Posterior cingulate gyrus (tissue), 11 donors: ENCODE results near the gene HNMT.
A peak's percentile ranks its signal among the peaks of the same experiment; 100 is the strongest.
"Not testable (repeated sequence)": the region's sequence is repeated elsewhere in the genome, so short reads cannot be mapped to it uniquely, and the experiment has no call there.

Source experiments
- DNase-seq, 10 donors: peaks; one replicate each; pipeline versions ENCODE4 v3.0.0 to v3.0.0-alpha.2; 2020 to 2021; ENCODE audit warnings: mixed read lengths in 3 of 10
- intact Hi-C: fragments of 100-400 bp; cut with DNase I; formaldehyde crosslinking; loops from one replicate; pipeline ENCODE4 v1.15.1; 2023

Gene HNMT

DNA sequence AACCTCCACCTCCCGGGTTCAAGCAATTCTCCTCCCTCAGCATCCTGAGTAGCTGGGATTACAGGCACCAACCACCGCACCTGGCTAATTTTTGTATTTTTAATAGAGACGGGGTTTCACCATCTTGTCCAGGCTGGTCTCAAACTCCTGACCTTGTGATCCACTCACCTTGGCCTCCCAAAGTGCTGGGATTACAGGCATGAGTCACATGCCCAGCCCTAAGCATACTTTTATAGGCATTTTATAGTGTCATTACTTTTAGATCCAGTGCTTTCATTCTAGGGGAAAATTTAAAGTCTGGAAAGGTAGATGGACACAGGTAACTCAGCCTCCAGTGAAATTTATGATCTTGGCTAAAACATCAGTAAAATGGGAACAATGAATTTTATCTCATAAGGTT, 7.0 kb downstream of the HNMT start:
- DNase-seq, intact Hi-C loops: not testable (repeated sequence)

DNA sequence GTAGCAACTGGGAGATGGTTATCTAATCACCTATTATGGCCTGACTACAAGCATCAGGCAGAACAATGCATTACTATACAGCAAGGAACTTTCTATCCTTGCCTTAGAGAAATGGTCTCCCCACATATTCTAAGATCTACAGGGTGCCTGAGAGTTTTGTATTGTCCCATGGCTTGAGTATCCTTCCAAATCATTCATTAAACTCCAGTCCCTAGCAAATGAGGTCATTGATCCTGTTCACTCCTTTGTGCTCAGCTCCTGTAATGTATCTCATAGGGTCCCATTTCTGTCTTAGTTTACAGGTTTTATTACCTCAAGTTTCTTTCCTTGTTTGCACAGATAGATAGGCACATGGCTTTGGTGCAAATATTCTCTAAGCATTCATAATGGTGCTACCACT, 9.0 kb downstream of the HNMT start:
- intact Hi-C loops, result no loop called here

DNA sequence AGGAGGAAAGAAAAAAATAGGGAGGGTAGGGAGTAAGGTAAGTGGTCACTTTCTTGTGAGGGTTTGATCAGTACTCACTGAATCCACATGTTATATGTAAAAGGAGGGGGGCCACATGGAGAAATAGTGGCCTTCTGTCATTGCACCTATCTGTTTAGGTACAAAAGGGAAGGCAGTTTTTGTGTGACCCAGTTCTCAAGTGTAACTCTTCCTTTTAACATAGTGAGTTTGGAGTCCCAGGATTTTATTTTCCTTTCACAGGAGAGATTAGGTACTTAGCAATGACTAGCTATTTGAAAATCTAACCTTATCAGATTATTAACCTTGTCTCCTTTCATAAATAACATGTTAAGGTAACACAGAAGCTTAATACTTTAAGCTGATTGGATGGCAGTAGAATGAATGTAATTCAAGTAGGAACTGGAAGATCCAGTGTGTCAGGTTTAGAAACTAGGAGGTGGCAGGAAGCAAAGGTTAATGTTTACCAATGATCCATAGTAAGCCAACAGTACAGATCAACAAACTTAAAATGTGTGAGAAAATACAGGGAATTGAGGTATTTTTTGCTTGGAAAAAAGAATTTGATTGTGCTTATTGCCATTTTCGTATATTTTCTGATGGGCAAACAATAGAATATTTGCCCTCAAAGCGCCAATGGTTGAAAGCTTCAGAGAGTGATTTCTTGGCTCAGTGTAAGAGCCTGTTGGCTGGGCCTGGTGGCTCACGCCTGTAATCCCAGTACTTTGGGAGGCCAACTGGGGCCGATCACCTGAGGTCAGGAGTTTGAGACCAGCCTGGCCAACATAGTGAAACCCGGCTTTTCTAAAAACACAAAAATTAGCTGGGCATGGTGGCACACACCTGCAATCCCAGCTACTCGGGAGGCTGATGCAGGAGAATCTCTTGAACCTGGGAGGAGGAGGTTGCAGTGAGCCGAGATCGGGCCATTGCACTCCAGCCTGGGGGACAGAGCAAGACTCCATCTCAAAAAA, 11.3 kb downstream of the HNMT start:
- DNase-seq, result no peak
- intact Hi-C loops, result no loop called here

More for the DNA sequence above, 9.0 kb downstream of the HNMT start:
- DNase-seq, result no peak

DNA sequence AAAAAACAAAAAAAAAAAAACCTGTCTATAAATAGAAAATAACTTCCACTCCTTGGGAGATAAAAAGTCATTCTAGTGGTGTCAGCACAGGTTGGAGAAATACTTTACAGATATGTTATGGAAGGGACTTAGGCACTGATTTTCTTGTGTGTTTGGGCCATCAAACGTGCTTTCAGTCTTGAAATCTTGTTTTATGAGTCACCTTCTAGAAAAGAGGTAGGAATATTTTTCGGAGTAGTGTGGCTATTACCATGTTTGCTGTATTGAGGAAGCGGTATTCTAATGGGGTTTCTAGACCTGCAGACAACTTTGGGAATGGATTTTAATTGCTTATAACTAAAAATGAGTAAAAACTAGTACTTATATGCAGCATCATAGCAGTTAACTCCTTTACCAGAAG, 12.0 kb downstream of the HNMT start:
- no peak for DNase-seq
- intact Hi-C loops, result no loop called here

DNA sequence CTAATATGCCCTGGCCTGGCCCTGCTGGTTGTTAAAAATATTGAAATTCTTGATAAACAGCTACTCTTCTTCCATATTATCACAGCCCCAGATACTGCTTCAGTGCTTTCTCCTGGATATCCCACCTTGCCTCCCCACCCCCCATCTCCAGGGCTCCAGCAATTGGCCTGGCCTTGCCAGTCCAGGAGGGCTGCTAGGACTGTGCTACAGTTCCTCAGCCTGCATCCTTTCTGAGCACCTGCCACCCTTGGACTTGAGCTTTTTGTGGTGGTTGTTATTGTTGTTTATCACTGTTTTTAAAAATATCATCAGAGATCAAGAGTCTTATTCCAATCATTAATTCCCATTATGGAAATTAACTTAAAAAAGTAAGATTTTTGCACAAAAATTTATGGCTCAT, 13.5 kb downstream of the HNMT start:
- DNase-seq, result peak in 1 of 10 donors; percentile 71
- intact Hi-C loops, result no loop called here

DNA sequence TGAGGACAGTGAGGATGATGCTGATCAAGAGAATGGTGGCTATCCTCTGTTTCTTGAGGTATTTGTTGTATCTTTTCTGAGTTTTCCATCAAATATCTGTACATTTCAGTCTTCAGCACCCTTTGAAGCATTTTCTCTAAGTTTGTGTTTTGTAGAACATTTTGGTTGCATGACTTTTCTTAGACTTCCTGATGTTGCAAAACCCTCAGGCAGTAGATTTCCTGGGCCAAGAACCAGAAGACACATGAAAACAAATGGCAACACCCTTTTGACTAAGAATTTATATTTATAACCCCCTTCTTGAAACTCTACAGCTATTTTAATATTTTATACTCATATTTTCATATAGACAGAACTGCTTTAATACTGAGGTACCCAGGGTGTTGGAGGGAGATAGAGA, 16.2 kb downstream of the HNMT start:
- DNase-seq, result no peak
- intact Hi-C loops, result no loop called here

DNA sequence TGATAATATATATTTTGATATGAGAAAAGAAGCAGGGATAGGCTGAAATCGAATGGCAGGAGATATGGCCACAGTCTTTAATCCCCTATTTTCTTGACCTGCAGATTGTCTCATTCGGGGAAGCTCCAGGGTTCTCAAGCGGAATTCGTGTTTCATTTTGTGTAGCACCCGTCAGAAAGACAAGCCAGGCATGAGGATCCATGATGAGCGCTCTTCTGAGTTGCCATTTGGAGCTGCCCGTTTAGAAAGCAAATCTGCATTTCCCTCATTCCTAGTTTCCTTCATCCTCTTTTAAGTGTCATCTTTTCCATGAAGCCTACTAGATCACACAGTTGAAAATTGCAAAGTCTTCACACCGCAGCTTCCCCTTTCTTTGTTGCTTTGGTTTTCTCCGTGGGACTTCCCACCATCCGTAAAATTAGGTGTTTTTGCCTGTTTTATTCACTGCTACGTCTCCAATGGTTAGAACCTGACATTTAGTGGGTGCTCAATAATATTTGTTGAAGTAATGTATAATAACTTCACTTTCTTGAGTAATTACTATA, 16.9 kb downstream of the HNMT start:
- DNase-seq, result no peak
- intact Hi-C loops, result no loop called here

DNA sequence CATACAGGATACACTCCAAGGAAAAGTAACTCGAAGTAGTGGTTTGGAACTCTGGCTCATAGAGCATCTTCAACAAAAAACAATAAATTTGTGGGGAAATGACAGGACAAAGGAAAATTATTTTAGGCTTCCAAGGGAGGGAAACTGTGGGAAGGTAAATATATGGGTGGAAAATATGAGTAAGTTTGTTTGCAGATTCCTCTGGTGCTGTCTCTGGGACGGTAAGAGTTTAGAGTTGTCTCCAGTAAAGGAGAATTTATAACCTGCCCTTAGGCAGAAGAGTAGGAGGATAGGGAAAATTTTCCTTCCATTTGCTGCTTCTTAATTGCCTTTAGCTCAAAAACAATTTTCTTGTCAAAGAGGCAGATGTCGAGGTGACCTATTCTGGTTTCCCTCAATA, 19.3 kb downstream of the HNMT start:
- no peak for DNase-seq
- intact Hi-C loops, result no loop called here

DNA sequence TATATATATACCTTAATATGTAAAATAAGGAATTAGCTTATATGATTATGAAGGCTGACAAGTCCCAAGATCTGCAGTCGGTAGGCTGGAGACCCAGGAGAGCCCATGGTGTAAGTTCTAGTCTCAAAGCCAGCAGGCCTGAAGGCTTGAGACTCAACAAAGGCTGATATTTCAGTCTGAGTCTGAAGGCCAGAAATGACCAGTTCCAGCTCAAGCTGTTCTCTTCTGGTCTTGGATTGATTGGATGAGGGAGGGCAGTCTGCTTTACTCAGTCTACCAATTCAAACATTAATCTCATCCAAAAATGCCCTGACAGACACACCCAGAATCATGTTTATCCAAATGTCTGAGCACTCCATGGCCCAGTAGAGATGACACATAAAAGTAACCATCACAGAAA, 22.0 kb downstream of the HNMT start:
- no peak for DNase-seq
- intact Hi-C loops, result no loop called here

DNA sequence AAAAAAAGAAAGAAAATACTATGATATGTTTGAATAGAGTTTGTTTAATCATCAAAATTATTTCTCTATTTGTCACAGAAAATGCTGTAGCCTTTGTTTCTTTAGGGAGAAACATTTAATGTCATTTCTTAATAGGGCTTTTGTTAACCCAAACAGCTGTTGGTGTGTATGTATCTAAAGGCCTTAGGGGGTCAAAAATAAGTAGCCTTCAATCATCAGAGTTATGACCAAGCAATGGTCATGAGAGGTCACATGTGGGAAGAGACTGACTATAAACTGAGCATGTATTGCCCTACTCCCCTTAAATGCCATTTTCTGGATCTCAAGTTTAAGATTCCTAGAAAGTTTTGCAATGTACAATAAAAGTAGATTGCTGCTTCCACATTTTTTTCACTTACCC, 22.7 kb downstream of the HNMT start:
- intact Hi-C loops, result no loop called here
- no peak for DNase-seq

DNA sequence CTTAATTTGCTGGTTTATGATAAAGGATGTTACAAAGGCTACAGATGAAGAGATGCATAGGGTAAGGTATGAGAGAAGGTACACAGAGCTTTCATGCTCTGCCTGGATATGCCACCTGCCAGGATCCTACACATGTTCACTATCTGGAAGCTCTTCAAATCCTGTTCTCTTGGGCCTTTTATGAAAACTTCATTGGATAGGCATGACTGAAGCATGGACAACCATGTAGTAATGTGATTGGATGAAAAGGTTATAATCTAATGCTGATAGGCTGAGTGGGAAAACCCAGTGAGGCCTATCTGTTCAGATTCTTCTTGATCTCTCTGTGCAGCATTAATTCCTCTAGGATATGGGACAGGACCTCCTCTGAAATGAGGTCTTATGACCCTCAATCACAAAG, 26.8 kb downstream of the HNMT start:
- no peak for DNase-seq
- intact Hi-C loops, result no loop called here

DNA sequence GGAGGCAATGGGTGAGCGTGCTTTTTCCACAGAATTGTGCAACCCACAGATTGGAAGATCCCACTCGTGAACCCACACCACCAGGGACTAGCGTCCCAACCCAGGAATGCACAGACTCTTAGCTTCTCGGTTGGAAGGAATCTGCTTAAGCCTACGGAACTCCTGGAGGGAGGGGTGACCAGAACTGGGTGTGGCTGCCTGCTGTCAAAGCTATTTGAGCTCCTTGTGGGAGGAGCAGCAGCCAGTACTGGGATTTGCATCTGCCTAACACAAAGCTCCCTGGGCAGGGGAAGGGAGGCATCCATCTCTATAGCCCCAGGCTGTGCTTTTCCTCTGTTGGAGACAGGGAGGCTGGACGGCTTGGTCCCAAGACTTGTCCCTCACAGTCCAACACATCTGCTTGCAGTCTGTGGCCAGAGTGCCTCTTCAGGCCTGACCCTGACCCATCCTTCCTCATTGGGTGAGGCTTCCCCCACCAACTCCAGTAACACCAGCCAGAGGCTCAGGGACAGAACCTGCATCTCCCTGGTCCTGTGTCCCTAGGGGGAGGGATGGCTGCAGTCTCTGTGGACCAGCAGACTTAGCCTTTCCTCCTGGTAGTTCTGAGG, 27.9 kb downstream of the HNMT start:
- DNase-seq, result peak in 1 of 10 donors; percentile 54
- intact Hi-C loops, result no loop called here

DNA sequence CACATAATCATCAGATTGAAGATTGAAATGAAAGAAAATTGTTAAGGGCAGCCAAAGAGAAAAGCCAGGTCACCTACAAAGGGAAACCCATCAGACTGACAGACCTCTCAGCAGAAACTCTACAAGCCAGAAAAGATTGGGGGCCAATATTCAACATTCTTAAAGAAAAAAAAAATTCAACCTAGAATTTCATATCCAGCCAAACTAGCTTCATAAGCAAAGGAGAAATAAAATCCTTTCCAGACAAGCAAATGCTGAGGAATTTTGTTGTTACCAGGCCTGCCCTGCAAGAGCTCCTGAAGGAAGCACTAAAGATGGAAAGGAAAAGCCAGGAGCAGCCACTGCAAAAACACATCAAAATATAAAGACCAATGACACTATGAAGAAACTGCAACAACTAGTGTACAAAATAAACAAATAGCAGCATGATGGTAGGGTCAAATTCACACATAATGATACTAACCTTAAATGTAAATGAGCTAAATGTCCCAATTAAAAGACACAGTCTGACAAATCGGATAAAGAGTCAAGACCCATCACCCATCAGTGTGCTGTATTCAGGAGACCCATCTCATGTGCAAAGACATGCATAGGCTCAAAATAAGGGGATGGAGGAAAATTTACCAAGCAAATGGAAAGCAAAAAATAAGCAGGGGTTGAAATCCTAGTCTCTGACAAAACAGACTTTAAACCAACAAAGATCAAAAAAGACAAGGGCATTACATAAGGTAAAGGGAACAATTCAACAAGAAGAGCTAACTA, 29.6 kb downstream of the HNMT start:
- intact Hi-C loops, DNase-seq: not testable (repeated sequence)

DNA sequence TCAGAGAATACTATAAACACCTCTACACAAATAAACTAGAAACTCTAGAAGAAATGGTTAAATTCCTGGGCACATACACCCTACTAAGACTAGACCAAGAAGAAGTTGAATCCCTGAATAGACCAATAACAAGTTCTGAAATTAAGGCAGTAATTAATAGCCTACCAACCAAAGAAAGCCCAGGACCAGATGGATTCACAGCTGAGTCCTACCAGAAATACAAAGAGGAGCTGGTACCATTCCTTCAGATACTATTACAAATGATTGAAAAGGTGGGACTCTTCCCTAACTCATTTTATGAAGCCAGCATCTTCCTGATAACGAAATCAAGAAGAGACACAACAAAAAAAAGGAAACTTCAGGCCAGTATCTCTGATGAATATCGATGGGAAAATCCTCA, 31.1 kb downstream of the HNMT start:
- intact Hi-C loops, DNase-seq: not testable (repeated sequence)

DNA sequence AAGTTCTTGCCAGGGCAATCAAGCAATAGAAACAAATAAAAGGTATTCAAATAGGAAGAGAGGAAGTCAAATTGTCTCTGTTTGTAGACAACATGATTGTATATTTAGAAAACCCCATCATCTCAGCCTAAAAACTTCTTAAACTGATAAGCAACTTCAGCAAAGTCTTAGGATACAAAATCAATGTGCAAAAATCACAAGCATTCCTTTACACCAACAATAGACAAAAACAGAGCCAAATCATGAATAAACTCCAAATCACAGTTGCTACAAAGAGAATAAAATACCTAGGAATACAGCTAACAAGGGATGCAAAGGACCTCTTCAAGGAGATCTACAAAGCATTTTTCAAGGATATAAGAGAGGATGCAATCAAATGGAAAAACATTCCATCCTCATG, 31.9 kb downstream of the HNMT start:
- DNase-seq, intact Hi-C loops: not testable (repeated sequence)

DNA sequence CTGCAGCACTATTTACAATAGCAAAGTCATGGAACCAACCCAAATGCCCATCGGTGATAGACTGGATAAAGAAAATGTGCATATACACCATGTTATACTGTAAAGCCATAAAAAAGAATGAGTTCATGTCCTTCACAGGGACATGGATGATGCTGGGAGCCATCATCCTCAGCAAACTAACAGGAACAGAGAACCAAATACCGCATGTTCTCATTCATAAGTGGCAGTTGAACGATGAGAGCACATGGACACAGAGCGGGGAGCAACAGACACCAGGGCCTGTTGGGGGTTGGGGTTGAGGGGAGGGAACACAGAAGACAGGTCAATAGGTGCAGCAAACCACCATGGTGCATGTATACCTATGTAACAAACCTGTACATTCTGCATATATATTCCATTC, 33.5 kb downstream of the HNMT start:
- intact Hi-C loops, result no loop called here
- DNase-seq, result no peak

DNA sequence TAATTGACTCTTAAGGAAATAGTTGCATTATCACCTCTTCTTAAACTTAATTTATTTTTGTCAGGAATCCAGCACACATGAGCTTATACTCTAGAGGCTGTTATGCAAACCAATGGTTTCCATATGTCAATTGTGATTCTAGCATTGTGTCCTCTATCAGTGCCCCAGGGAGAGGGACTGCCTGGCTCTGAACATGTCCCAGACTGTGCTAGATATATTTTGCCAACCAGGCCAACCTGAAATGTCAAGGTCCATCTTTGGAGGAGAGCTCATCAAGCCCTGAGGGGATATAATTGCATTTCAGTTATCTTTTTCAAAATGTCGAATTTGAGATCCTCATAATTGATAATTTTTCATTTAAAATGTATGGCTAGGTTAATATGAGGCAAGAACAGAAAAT, 34.2 kb downstream of the HNMT start:
- no peak for DNase-seq
- intact Hi-C loops, result no loop called here

DNA sequence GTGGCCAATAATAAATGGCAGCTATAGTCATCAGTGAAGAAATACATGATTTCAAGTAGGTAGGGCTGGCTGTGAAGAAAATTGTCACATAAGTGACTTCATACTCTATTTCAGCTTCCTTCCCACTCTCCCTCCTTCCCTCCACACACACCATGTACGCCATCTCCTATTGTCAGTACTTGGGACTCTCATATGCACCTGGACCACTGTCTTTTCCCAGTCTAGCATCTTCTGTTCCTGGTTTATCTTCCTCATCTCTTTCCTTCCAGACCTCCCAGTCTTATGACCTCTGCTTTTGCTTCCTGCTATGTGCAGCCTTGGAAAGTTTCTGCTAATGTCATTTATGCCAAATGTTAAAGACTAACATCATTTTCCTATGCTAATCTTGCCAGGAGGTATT, 35.0 kb downstream of the HNMT start:
- intact Hi-C loops, result no loop called here

DNA sequence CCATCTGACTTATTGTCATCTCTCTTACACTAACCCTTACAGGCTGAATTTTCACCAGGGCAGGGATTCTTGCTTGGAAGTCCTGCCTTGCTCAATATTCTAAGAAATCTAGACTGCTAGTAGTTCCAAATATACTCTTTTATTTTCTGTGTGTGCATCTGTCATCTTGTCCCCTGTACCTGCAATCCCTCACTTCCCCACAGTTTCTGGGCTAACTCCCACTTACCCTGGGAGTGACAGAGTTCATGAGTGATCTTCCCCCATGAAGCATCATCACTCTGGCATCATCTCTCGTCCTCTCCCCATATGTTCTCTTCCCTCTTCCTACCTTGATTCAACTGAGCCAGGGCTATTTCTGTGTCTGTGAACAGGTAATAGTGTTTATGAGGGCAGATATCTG, 35.7 kb downstream of the HNMT start:
- intact Hi-C loops, result no loop called here
- no peak for DNase-seq

More for the DNA sequence above, 35.0 kb downstream of the HNMT start:
- no peak for DNase-seq

DNA sequence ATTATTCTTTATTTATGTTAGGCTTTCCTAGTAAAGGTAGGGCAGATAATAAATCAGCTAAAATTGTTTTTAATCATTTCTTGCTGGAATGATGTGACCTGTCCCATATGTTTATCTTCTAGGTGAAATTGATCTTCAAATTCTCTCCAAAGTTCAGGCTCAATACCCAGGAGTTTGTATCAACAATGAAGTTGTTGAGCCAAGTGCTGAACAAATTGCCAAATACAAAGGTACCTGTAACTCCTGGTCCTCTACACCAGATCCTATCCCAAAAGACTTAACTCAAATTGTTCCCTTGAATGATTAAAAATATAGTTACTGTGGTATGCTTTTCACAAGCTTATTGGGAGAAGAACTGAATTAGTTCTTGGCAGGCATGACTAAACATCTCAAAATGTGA, 36.5 kb downstream of the HNMT start:
- no peak for DNase-seq
- intact Hi-C loops, result no loop called here

DNA sequence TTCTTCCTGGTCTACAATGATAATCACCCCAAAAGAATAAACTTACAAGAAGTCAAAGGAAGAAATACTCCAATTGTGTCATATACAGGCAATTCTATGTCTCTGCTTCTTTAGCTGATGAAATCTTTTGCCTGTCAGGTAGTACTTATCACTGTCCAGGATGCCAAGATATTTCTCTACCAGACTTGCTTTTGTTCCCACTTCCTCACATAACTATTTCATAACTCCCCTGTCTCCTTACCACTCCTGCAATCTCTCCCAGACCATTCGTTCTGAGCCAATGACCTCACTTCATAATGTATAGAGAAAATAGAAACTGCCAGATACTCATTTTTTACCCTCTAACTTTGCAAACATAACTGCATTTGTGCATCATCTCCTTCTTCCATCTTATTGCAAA, 39.1 kb downstream of the HNMT start:
- intact Hi-C loops, result no loop called here
- no peak for DNase-seq
